Activated CD4-positive, alpha-beta memory T cell treated with anti-CD3 and anti-CD28 coated beads, Interleukin-2, amount 10 ng/mL, durations not matched to agents 7 days and 5 days (primary cell): ENCODE data around the gene CRNKL1. TPM values are rescaled to one million over a fixed set of nuclear protein-coding genes. Genes with fewer than 3 reads are reported as not detected.

ENCODE experiments used
- CTCF ChIA-PET: fragments of 350-600 bp; sonication (Branson Sonifier 250); formaldehyde crosslinking; loops from one replicate; lab custom pipeline; 2021; ENCODE audit warnings: antibody characterized with exemption, inconsistent platforms; lab: Charles Lee
- POLR2A ChIA-PET: fragments of 350-600 bp; sonication (Branson Sonifier 250); formaldehyde crosslinking; loops from one replicate; lab custom pipeline; 2021; ENCODE audit warnings: antibody characterized with exemption; lab: Charles Lee
- DNase-seq: peaks from one replicate; pipeline ENCODE4 v3.0.0-alpha.2; 2020
- H3K27ac Mint-ChIP-seq: one replicate; pipeline ENCODE4 v1.8.0; 2021; ENCODE audit warnings: mild to moderate bottlenecking, mixed read lengths
- H3K27me3 Mint-ChIP-seq: one replicate; pipeline ENCODE4 v1.8.0; 2021; ENCODE audit warnings: mixed read lengths
- H3K36me3 Mint-ChIP-seq: one replicate; pipeline ENCODE4 v1.8.0; 2021; ENCODE audit warnings: low read depth, mixed read lengths
- H3K4me1 Mint-ChIP-seq: one replicate; pipeline ENCODE4 v1.8.0; 2021; ENCODE audit warnings: mixed read lengths
- H3K4me3 Mint-ChIP-seq: one replicate; pipeline ENCODE4 v1.8.0; 2021; ENCODE audit warnings: mild to moderate bottlenecking, mixed read lengths
- H3K9me3 Mint-ChIP-seq: one replicate; pipeline ENCODE4 v1.8.0; 2021; ENCODE audit warnings: mixed read lengths
- total RNA-seq, 2 experiments: library from RNA; stranded (reverse); gene quantifications; one replicate each; pipeline ENCODE4 v1.2.3, GENCODE V29; 2021

CRNKL1 gene
- total RNA-seq, 2 experiments from 2014 or later: 20.4 to 21.8 TPM

GRCh38 chr20:20038586-20038985 is 13.7 kb downstream of the CRNKL1 start:
- ChIA-PET POLR2A (interaction anchor here (1.3 kb wide), 1 partner anchor 21 kb away, joined by 4 read pairs; the partner anchor contains the start of gene NAA20), CTCF (interaction anchor here (1.8 kb wide), 1 partner anchor 13 kb away, joined by 5 read pairs; no protein-coding TSS in a partner anchor)
- H3K4me3 Mint-ChIP-seq: no peak overlapping the region
- no peaks in the 10 kb centered on the region for H3K9me3 Mint-ChIP-seq
- H3K4me1 Mint-ChIP-seq: no peaks in the 10 kb centered on the region
- no peaks in the 10 kb centered on the region for H3K27me3 Mint-ChIP-seq
- peaks cover 76% of the 10 kb centered on the region for H3K36me3 Mint-ChIP-seq
- H3K27ac Mint-ChIP-seq: no peak overlapping the region
- DNase-seq: no peak

- CTCF ChIA-PET: interaction anchor here (1.8 kb wide), 1 partner anchor 13 kb away, joined by 5 read pairs; no protein-coding TSS in a partner anchor
Measured at GRCh38 chr20:20037960-20038359, 14.3 kb downstream of the CRNKL1 start.

GRCh38 chr20:20036756-20037155 is 15.5 kb downstream of the CRNKL1 start:
- DNase-seq: no peak
- POLR2A ChIA-PET: no interaction called here
- H3K36me3 Mint-ChIP-seq: peaks cover 70% of the 10 kb centered on the region
- H3K4me1 Mint-ChIP-seq: no peaks in the 10 kb centered on the region
- no peak overlapping the region for H3K27ac Mint-ChIP-seq
- CTCF ChIA-PET: no interaction called here
- H3K4me3 Mint-ChIP-seq: no peak overlapping the region
- H3K9me3 Mint-ChIP-seq: no peaks in the 10 kb centered on the region
- no peaks in the 10 kb centered on the region for H3K27me3 Mint-ChIP-seq

More at GRCh38 chr20:20037960-20038359, 14.3 kb downstream of the CRNKL1 start:
- H3K36me3 Mint-ChIP-seq: peaks cover 71% of the 10 kb centered on the region
- POLR2A ChIA-PET: no interaction called here
- H3K4me3 Mint-ChIP-seq: no peak overlapping the region
- H3K9me3 Mint-ChIP-seq: no peaks in the 10 kb centered on the region
- no peaks in the 10 kb centered on the region for H3K4me1 Mint-ChIP-seq
- DNase-seq: no peak
- no peaks in the 10 kb centered on the region for H3K27me3 Mint-ChIP-seq
- no peak overlapping the region for H3K27ac Mint-ChIP-seq

GRCh38 chr20:20034486-20034885 is 17.8 kb downstream of the CRNKL1 start:
- Mint-ChIP-seq H3K9me3 (no peaks in the 10 kb centered on the region), H3K27me3 (no peaks in the 10 kb centered on the region), H3K27ac (no peak overlapping the region), H3K36me3 (peaks cover 64% of the 10 kb centered on the region), H3K4me1 (no peaks in the 10 kb centered on the region), H3K4me3 (no peak overlapping the region)
- DNase-seq: no peak
- ChIA-PET CTCF (no interaction called here), POLR2A (interaction anchor here (0.9 kb wide), 1 partner anchor 18 kb away, joined by 4 read pairs; the partner anchor contains the start of genes CFAP61 and CRNKL1)

GRCh38 chr20:20031790-20032189 is 20.5 kb downstream of the CRNKL1 start:
- peaks cover 51% of the 10 kb centered on the region for H3K36me3 Mint-ChIP-seq
- H3K27me3 Mint-ChIP-seq: no peaks in the 10 kb centered on the region
- H3K27ac Mint-ChIP-seq: no peak overlapping the region
- H3K4me3 Mint-ChIP-seq: no peak overlapping the region
- ChIA-PET CTCF (no interaction called here), POLR2A (interaction anchor here (2.1 kb wide), 1 partner anchor 20 kb away, joined by 9 read pairs; the partner anchor contains the start of genes CFAP61 and CRNKL1)
- DNase-seq: no peak
- H3K9me3 Mint-ChIP-seq: no peaks in the 10 kb centered on the region
- H3K4me1 Mint-ChIP-seq: no peaks in the 10 kb centered on the region

- no peak overlapping the region for H3K27ac Mint-ChIP-seq
- H3K4me3 Mint-ChIP-seq: no peak overlapping the region
- POLR2A ChIA-PET: interaction anchor here (0.6 to 3.2 kb wide), 5 partner anchors 11 to 1561 kb away, joined by 3 to 15 read pairs (median 3); partner anchors contain the start of genes CFAP61, CRNKL1, DZANK1 and NAA20
- H3K9me3 Mint-ChIP-seq: no peaks in the 10 kb centered on the region
- peaks cover 22% of the 10 kb centered on the region for H3K4me1 Mint-ChIP-seq
- peaks cover 35% of the 10 kb centered on the region for H3K36me3 Mint-ChIP-seq
- H3K27me3 Mint-ChIP-seq: no peaks in the 10 kb centered on the region
- CTCF ChIA-PET: interaction anchor here (2.5 kb wide), 1 partner anchor 11 kb away, joined by 9 read pairs; the partner anchor contains the start of gene NAA20
- DNase-seq: no peak
Measured at GRCh38 chr20:20027284-20027683, 25.0 kb downstream of the CRNKL1 start.

GRCh38 chr20:20024942-20025341 is 27.3 kb downstream of the CRNKL1 start:
- DNase-seq: no peak
- H3K4me3 Mint-ChIP-seq: no peak overlapping the region
- no peaks in the 10 kb centered on the region for H3K27me3 Mint-ChIP-seq
- CTCF ChIA-PET: no interaction called here
- H3K4me1 Mint-ChIP-seq: peaks cover 43% of the 10 kb centered on the region
- no peak overlapping the region for H3K27ac Mint-ChIP-seq
- no peaks in the 10 kb centered on the region for H3K9me3 Mint-ChIP-seq
- peaks cover 34% of the 10 kb centered on the region for H3K36me3 Mint-ChIP-seq
- POLR2A ChIA-PET: no interaction called here

- ChIA-PET POLR2A (interaction anchor here (1.4 to 2.3 kb wide), 2 partner anchors 29 to 86 kb away, joined by 3 to 15 read pairs; partner anchors contain the start of genes CFAP61 and CRNKL1), CTCF (no interaction called here)
- Mint-ChIP-seq H3K27ac (peak overlapping the region; percentile 45), H3K4me1 (peaks cover 57% of the 10 kb centered on the region), H3K4me3 (no peak overlapping the region), H3K9me3 (no peaks in the 10 kb centered on the region), H3K36me3 (peaks cover 40% of the 10 kb centered on the region), H3K27me3 (no peaks in the 10 kb centered on the region)
- no peak for DNase-seq
Measured at GRCh38 chr20:20023395-20023794, 28.9 kb downstream of the CRNKL1 start.

- peaks cover 65% of the 10 kb centered on the region for H3K4me1 Mint-ChIP-seq
- no peaks in the 10 kb centered on the region for H3K9me3 Mint-ChIP-seq
- no peak for DNase-seq
- CTCF ChIA-PET: no interaction called here
- H3K27me3 Mint-ChIP-seq: no peaks in the 10 kb centered on the region
- POLR2A ChIA-PET: interaction anchor here (1.4 to 2.3 kb wide), 2 partner anchors 29 to 85 kb away, joined by 3 to 15 read pairs; partner anchors contain the start of genes CFAP61 and CRNKL1
- peak overlapping the region; percentile 43 for H3K4me3 Mint-ChIP-seq
- H3K36me3 Mint-ChIP-seq: peaks cover 43% of the 10 kb centered on the region
- peak overlapping the region; percentile 81 for H3K27ac Mint-ChIP-seq
Measured at GRCh38 chr20:20022498-20022897, 29.8 kb downstream of the CRNKL1 start.

- no peak for DNase-seq
- CTCF ChIA-PET: no interaction called here
- peak overlapping the region; percentile 72 for H3K27ac Mint-ChIP-seq
- H3K36me3 Mint-ChIP-seq: peaks cover 40% of the 10 kb centered on the region
- peaks cover 69% of the 10 kb centered on the region for H3K4me1 Mint-ChIP-seq
- POLR2A ChIA-PET: interaction anchor here (2.3 kb wide), 1 partner anchor 30 kb away, joined by 15 read pairs; the partner anchor contains the start of genes CFAP61 and CRNKL1
- H3K27me3 Mint-ChIP-seq: no peaks in the 10 kb centered on the region
- H3K9me3 Mint-ChIP-seq: no peaks in the 10 kb centered on the region
- H3K4me3 Mint-ChIP-seq: no peak overlapping the region
Measured at GRCh38 chr20:20021835-20022234, 30.4 kb downstream of the CRNKL1 start.

- Mint-ChIP-seq H3K36me3 (peaks cover 36% of the 10 kb centered on the region), H3K27ac (peak overlapping the region; percentile 44), H3K4me1 (peaks cover 73% of the 10 kb centered on the region), H3K9me3 (no peaks in the 10 kb centered on the region), H3K27me3 (no peaks in the 10 kb centered on the region), H3K4me3 (no peak overlapping the region)
- no peak for DNase-seq
- ChIA-PET CTCF (no interaction called here), POLR2A (interaction anchor here (1.1 to 2.0 kb wide), 2 partner anchors 12 to 31 kb away, joined by 3 to 5 read pairs; partner anchors contain the start of genes CFAP61 and CRNKL1)
Measured at GRCh38 chr20:20020908-20021307, 31.4 kb downstream of the CRNKL1 start.

GRCh38 chr20:20019123-20019522 is 33.1 kb downstream of the CRNKL1 start:
- Mint-ChIP-seq H3K4me1 (peaks cover 70% of the 10 kb centered on the region), H3K36me3 (peaks cover 30% of the 10 kb centered on the region), H3K27ac (no peak overlapping the region), H3K27me3 (no peaks in the 10 kb centered on the region), H3K9me3 (no peaks in the 10 kb centered on the region), H3K4me3 (peak overlapping the region; percentile 87)
- no peak for DNase-seq
- ChIA-PET CTCF (no interaction called here), POLR2A (interaction anchor here (1.3 to 2.7 kb wide), 3 partner anchors 32 to 82 kb away, joined by 3 to 43 read pairs (median 5); partner anchors contain the start of genes CFAP61 and CRNKL1)

- ChIA-PET CTCF (interaction anchor here (3.1 kb wide), 1 partner anchor 33 kb away, joined by 33 read pairs; the partner anchor contains the start of genes CFAP61 and CRNKL1), POLR2A (interaction anchor here (1.3 to 3.6 kb wide), 3 partner anchors 9 to 81 kb away, joined by 3 to 43 read pairs (median 15); partner anchors contain the start of genes CFAP61 and CRNKL1)
- peak overlapping the region; percentile 87 for H3K4me3 Mint-ChIP-seq
- no peak for DNase-seq
- H3K4me1 Mint-ChIP-seq: peaks cover 64% of the 10 kb centered on the region
- no peaks in the 10 kb centered on the region for H3K27me3 Mint-ChIP-seq
- H3K27ac Mint-ChIP-seq: peak overlapping the region; percentile 27
- H3K9me3 Mint-ChIP-seq: no peaks in the 10 kb centered on the region
- H3K36me3 Mint-ChIP-seq: peaks cover 25% of the 10 kb centered on the region
Measured at GRCh38 chr20:20018366-20018765, 33.9 kb downstream of the CRNKL1 start.
